DMS114 treated with DMSO at 0.1 percent for 48 hours (cell line): ENCODE data around the gene MYO16.
"Not testable (repeated sequence)": the region's sequence is repeated elsewhere in the genome, so short reads cannot be mapped to it uniquely, and the experiment has no call there.

Experiments
- DNase-seq: peaks from one replicate; lab custom pipeline; 2025; ENCODE audit not compliant: unreplicated experiment; lab: John Stamatoyannopoulos, UW

MYO16 gene

GRCh38 chr13:109028624-109029023, 399.2 kb downstream of the MYO16 start:
- DNase-seq: no peak

- no peak for DNase-seq
Observed at GRCh38 chr13:109033090-109033489, 403.7 kb downstream of the MYO16 start.

- DNase-seq: no peak
Observed at GRCh38 chr13:109036078-109036780, 406.8 kb downstream of the MYO16 start.

- no peak for DNase-seq
Observed at GRCh38 chr13:109043636-109044035, 414.2 kb downstream of the MYO16 start.

GRCh38 chr13:109055850-109056249, 426.4 kb downstream of the MYO16 start:
- no peak for DNase-seq

- no peak for DNase-seq
Observed at GRCh38 chr13:109058087-109058486, 428.7 kb downstream of the MYO16 start.

GRCh38 chr13:109072505-109072904, 443.1 kb downstream of the MYO16 start:
- no peak for DNase-seq

GRCh38 chr13:109074436-109074835, 445.0 kb downstream of the MYO16 start:
- no peak for DNase-seq

- DNase-seq: no peak
Observed at GRCh38 chr13:109074853-109075252, 445.4 kb downstream of the MYO16 start.

GRCh38 chr13:109087916-109088623, 458.7 kb downstream of the MYO16 start:
- DNase-seq: no peak

GRCh38 chr13:109088624-109088917, 459.2 kb downstream of the MYO16 start:
- DNase-seq: no peak

GRCh38 chr13:109090796-109091195, 461.4 kb downstream of the MYO16 start:
- no peak for DNase-seq

- DNase-seq: no peak
Observed at GRCh38 chr13:109091249-109091648, 461.8 kb downstream of the MYO16 start.

- DNase-seq: not testable (repeated sequence)
Observed at GRCh38 chr13:109092186-109092585, 462.8 kb downstream of the MYO16 start.

GRCh38 chr13:109093998-109094397, 464.6 kb downstream of the MYO16 start:
- no peak for DNase-seq

GRCh38 chr13:109095126-109095525, 465.7 kb downstream of the MYO16 start:
- no peak for DNase-seq

- DNase-seq: no peak
Observed at GRCh38 chr13:109096101-109096500, 466.7 kb downstream of the MYO16 start.

- no peak for DNase-seq
Observed at GRCh38 chr13:109100705-109101304, 471.4 kb downstream of the MYO16 start.

- no peak for DNase-seq
Observed at GRCh38 chr13:109101550-109102144, 472.2 kb downstream of the MYO16 start.

GRCh38 chr13:109105899-109106298, 476.5 kb downstream of the MYO16 start:
- no peak for DNase-seq

GRCh38 chr13:109110159-109110558, 480.7 kb downstream of the MYO16 start:
- DNase-seq: no peak

- no peak for DNase-seq
Observed at GRCh38 chr13:109111141-109111540, 481.7 kb downstream of the MYO16 start.
